Kidney (tissue), 14 donors: ENCODE measurements around the gene ENAH. TPM values are rescaled to one million over a fixed set of nuclear protein-coding genes. Genes with fewer than 3 reads are reported as not detected.

Experiments used
- DNase-seq, 5 donors: peaks; one replicate each; pipeline ENCODE4 v3.0.0-alpha.2; 2013 to 2020
- FAIRE-seq: peaks from 2 replicates; lab custom pipeline; 2012; peaks lifted over from hg19 to GRCh38; lab: Jason Lieb, UNC
- H3K27ac ChIP-seq, 2 donors: one replicate each; pipeline ENCODE4 v1.7.0; 2013; ENCODE audit warnings: low read depth in 2 of 2, low read length in 2 of 2, inconsistent platforms in 1 of 2
- H3K27me3 ChIP-seq: one replicate; pipeline ENCODE4 v1.7.1; 2013; ENCODE audit warnings: low read length, inconsistent platforms; ENCODE audit not compliant: control insufficient read depth, insufficient read depth
- H3K36me3 ChIP-seq, 3 donors: one replicate each; pipeline versions ENCODE4 v1.7.0 to v1.7.1; 2013; ENCODE audit warnings: low read length in 3 of 3, control low read depth in 1 of 3, inconsistent platforms in 1 of 3; ENCODE audit not compliant: insufficient read depth in 3 of 3, control insufficient read depth in 2 of 3
- H3K4me1 ChIP-seq, 3 donors: one replicate each; pipeline versions ENCODE4 v1.7.0 to v1.7.1; 2013; ENCODE audit warnings: low read length in 3 of 3, inconsistent platforms in 1 of 3, low read depth in 1 of 3; ENCODE audit not compliant: control insufficient read depth in 2 of 3, insufficient read depth in 2 of 3
- H3K4me3 ChIP-seq, 3 donors: one replicate each; pipeline versions ENCODE4 v1.7.0 to v1.8.1; 2013; ENCODE audit warnings: low read length in 3 of 3, control low read depth in 1 of 3, inconsistent platforms in 1 of 3
- H3K9ac ChIP-seq, 3 donors: one replicate each; pipeline versions ENCODE4 v1.7.0 to v1.7.1; 2013; ENCODE audit warnings: low read length in 3 of 3, control low read depth in 1 of 3, inconsistent platforms in 1 of 3
- H3K9me3 ChIP-seq, 3 donors: one replicate each; pipeline versions ENCODE4 v1.7.0 to v1.7.1; 2013; ENCODE audit warnings: low read length in 3 of 3, control low read depth in 1 of 3, inconsistent platforms in 1 of 3; ENCODE audit not compliant: control insufficient read depth in 2 of 3, insufficient read depth in 1 of 3
- CTCF ChIP-seq: IDR thresholded peaks from 3 replicates; pipeline ENCODE4 v1.5.1; 2012; ENCODE audit warnings: mild to moderate bottlenecking, moderate library complexity, borderline replicate concordance; ENCODE audit not compliant: insufficient read depth; ENCODE audit errors: extremely low read depth
- intact Hi-C: fragments of 100-400 bp; cut with DNase I; formaldehyde crosslinking; loops from one replicate; pipeline ENCODE4 v1.11.1; 2022
- polyA plus RNA-seq: library from polyadenylated mRNA; stranded (reverse); fragments of 350-450 nt; fragmentation: Illumina TruSeq; extraction: RNeasy Lipid Tissue Mini Kit (QIAGEN cat#74804); gene quantifications from one replicate; pipeline ENCODE4 v1.2.3, GENCODE V29; 2014; ENCODE audit warnings: low read depth, low replicate concordance; ENCODE audit not compliant: insufficient read depth
- total RNA-seq: library from RNA; stranded (reverse); fragmentation: NEBNext Ultra II Directional; extraction: Animal tissue kit (Norgen Biotek cat#: 25700); gene quantifications from one replicate; pipeline ENCODE4 v1.2.1, GENCODE V29; 2021
- donor health status: control.
- donor health status: control.
- donor health status: control.
- donor health status: control.
- donor health status: control.
- donor health status: DM: yes; HTN: yes; CAD: no.
- donor health status: Normal renal cell carcinoma (clear cell type).

ENAH gene
- total and polyA plus RNA-seq, 2 donors from 2014 or later = 6.2 to 42.3 TPM

- intact Hi-C loops = loop anchor here (10.0 kb wide), 1 partner anchor 495 kb away; no protein-coding TSS in a partner anchor
- TF ChIP-seq CTCF = no peak
- H3K9ac ChIP-seq = no peak overlapping the region
Measured at GRCh38 chr1:225479996-225480720, 172.8 kb downstream of the ENAH start.

GRCh38 chr1:225479341-225479740 is 173.6 kb downstream of the ENAH start:
- no peak overlapping the region for H3K9ac ChIP-seq
- no peak for TF ChIP-seq CTCF
- H3K27ac ChIP-seq = no peak overlapping the region
- no peak overlapping the region for H3K4me3 ChIP-seq
- intact Hi-C loops = loop anchor here (10.0 kb wide), 1 partner anchor 495 kb away; no protein-coding TSS in a partner anchor
- no peaks in the 10 kb centered on the region for H3K27me3 ChIP-seq
- H3K4me1 ChIP-seq = peaks cover 0 to 5% (median 4%) of the 10 kb centered on the region in 3 donors
- H3K9me3 ChIP-seq = no peaks in the 10 kb centered on the region
- FAIRE-seq = no peak
- no peak for DNase-seq
- no peaks in the 10 kb centered on the region for H3K36me3 ChIP-seq

More at GRCh38 chr1:225479996-225480720, 172.8 kb downstream of the ENAH start:
- Histone ChIP-seq H3K36me3 (no peaks in the 10 kb centered on the region), H3K4me3 (no peak overlapping the region), H3K27me3 (no peaks in the 10 kb centered on the region), H3K9me3 (no peaks in the 10 kb centered on the region), H3K27ac (no peak overlapping the region), H3K4me1 (peaks cover 0 to under 1% (median 0%) of the 10 kb centered on the region in 3 donors)
- FAIRE-seq (no peak), DNase-seq (peak in 1 of 5 donors; percentile 25)

GRCh38 chr1:225477296-225477911 is 175.5 kb downstream of the ENAH start:
- intact Hi-C loops = loop anchor here (10.0 kb wide), 1 partner anchor 497 kb away; no protein-coding TSS in a partner anchor
- Histone ChIP-seq H3K9ac (no peak overlapping the region), H3K36me3 (no peaks in the 10 kb centered on the region), H3K4me3 (no peak overlapping the region), H3K9me3 (no peaks in the 10 kb centered on the region), H3K4me1 (peaks cover 0 to 5% (median 5%) of the 10 kb centered on the region in 3 donors), H3K27ac (no peak overlapping the region), H3K27me3 (no peaks in the 10 kb centered on the region)
- no peak for FAIRE-seq
- peak in 1 of 5 donors; percentile 6 for DNase-seq
- TF ChIP-seq CTCF = no peak
